DOHH2 (cell line): ENCODE data around the gene DSC3.

ENCODE experiments used
- EZH2phosphoT487 ChIP-seq: fragments of 200-600 bp; sonication (generic); IDR thresholded peaks from 2 replicates; pipeline ENCODE4 v1.6.1; 2017; ENCODE audit warnings: borderline replicate concordance, mild to moderate bottlenecking, antibody characterized with exemption, low read length, moderate library complexity, mixed read lengths
- TF ChIP-seq, protein P1 (sequence below): fragments of 200-600 bp; sonication (generic); IDR thresholded peaks from one replicate; pipeline ENCODE4 v1.5.1; 2014; ENCODE audit warnings: antibody characterized with exemption, mild to moderate bottlenecking, low read depth, low read length; ENCODE audit not compliant: poor library complexity, severe bottlenecking

DNA sequence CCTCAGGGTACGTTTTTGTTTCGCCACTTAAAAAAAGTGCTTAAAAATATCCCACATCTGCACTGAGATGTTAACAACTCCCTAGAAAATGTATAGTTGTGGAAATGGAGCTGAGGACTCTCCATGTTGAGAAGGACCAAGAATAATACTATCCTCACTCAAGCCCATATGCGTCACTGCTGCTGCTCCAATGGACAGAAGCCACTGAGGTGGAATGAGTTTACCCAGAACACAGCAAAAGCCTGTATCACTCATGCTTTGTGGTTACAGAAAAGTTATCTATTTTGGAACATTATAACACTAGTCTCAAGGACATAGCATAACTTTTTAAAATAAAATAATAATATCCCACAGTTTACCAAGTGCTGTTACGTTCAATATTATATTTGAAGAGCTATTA, 31.9 kb downstream of the DSC3 start:
- TF ChIP-seq, protein P1, sequence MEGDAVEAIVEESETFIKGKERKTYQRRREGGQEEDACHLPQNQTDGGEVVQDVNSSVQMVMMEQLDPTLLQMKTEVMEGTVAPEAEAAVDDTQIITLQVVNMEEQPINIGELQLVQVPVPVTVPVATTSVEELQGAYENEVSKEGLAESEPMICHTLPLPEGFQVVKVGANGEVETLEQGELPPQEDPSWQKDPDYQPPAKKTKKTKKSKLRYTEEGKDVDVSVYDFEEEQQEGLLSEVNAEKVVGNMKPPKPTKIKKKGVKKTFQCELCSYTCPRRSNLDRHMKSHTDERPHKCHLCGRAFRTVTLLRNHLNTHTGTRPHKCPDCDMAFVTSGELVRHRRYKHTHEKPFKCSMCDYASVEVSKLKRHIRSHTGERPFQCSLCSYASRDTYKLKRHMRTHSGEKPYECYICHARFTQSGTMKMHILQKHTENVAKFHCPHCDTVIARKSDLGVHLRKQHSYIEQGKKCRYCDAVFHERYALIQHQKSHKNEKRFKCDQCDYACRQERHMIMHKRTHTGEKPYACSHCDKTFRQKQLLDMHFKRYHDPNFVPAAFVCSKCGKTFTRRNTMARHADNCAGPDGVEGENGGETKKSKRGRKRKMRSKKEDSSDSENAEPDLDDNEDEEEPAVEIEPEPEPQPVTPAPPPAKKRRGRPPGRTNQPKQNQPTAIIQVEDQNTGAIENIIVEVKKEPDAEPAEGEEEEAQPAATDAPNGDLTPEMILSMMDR, result no peak
- TF ChIP-seq EZH2phosphoT487, result no peak
